Fibroblast of villous mesenchyme (primary cell): ENCODE measurements around the gene NHS. TPM values are rescaled to one million over a fixed set of nuclear protein-coding genes. Genes with fewer than 3 reads are reported as not detected.
A peak's percentile ranks its signal among the peaks of the same experiment; 100 is the strongest.

ENCODE experiments used
- DNase-seq: peaks from one replicate; pipeline ENCODE4 v3.0.0-alpha.2; 2010; ENCODE audit warnings: low read depth
- H3K4me3 ChIP-seq: 2 replicates; pipeline ENCODE4 v1.5.1; 2011; ENCODE audit warnings: low read depth, mild to moderate bottlenecking, low read length
- CTCF ChIP-seq: IDR thresholded peaks from 2 replicates; pipeline ENCODE4 v1.5.1; 2012; ENCODE audit warnings: low read depth, mild to moderate bottlenecking, low read length; ENCODE audit not compliant: insufficient read depth
- total RNA-seq: library from RNA; depleted of rRNA; stranded (reverse); fragments of >200 nt; gene quantifications from 2 replicates; pipeline ENCODE4 v1.2.3, GENCODE V29; 2012

NHS gene
- total RNA-seq, 1 donor: 5.2 TPM

GRCh38 chrX:17580539-17581152 lies 205.6 kb downstream of the NHS start:
- TF ChIP-seq CTCF: no peak
- DNase-seq: peak; percentile 72
- no peak overlapping the region for H3K4me3 ChIP-seq

DNA sequence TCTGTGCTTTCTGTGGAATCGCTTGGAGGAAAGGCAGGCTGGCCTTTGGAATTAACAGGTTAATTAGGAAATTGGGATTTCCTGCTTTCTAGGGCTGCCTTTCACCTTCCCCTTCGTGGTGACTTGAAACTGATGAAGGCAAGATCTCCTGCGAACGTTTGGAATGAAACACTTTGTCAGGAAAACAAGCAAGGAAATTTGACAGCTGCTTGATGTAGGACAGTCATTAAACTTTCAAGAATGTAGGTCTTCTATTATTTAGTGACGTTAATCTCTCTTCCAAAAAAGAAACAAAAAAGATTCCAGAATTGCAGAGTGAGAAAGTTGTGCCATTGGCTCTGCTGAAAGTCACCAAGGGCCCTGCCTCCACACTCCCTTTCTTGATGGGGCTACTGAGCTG lies 206.6 kb downstream of the NHS start:
- TF ChIP-seq CTCF: no peak
- peak; percentile 56 for DNase-seq
- H3K4me3 ChIP-seq: no peak overlapping the region

DNA sequence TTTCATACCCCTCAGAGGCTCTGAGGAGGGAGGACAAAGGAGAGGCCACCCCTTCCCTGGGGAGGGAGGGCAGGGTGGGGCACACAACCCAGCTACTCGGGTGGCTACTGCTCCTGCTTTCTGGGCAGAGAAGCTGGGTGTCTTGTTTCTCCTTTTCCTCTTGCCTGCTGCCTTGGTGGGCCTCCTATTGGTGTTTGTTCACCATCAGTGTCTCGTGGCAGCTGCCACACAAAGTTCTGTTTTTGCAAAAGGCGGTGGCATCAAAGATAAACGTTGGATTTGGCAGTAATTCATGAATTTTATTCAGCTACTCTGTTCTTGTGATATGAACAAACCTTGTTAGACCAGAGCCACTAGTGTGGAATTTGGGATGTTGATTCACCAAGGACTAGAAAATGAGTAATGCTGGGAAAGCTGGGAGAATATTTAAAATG lies 209.3 kb downstream of the NHS start:
- TF ChIP-seq CTCF: no peak
- DNase-seq: no peak
- no peak overlapping the region for H3K4me3 ChIP-seq

- no peak for TF ChIP-seq CTCF
- DNase-seq: no peak
- H3K4me3 ChIP-seq: no peak overlapping the region
Measured at GRCh38 chrX:17585006-17585405, 210.0 kb downstream of the NHS start.

DNA sequence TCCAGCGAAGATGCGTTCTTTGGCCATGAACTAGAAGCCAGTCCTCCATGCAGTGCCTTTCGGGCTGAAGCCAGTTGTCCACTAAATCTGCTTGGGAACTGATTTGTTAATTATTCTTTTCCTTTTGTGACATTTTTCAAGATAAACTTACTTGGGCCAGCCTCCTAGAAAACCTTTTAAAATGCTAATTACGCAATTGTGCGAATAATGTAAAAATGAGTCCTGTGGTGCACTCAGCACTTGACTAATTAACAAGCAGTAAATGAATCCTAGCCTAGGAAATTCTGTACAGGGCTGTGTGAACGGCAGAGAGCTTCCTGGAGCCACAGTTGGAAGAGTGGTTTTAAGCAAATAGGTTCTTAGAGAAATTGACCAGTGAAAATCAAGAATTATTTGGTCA lies 212.4 kb downstream of the NHS start:
- no peak for TF ChIP-seq CTCF
- no peak for DNase-seq
- H3K4me3 ChIP-seq: no peak overlapping the region

DNA sequence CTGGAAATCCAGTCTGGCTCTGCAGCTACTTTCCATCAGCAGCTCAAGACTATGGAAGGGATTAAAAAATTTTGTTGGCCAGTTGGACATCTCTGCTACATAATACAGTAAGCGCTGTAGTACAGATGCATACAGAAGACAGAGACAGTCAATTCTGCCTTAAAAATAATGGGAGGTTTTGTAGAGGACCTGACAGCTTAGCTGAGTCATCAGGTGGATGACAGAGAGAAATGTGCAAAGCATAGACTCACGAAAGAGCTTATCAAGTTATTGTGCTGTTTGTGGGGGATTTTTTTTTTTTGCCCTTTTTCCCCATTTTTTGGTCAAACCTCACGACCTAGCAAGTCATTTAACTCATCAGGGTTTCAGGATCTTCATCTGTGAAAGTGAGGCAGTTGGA lies 213.3 kb downstream of the NHS start:
- no peak for DNase-seq
- no peak for TF ChIP-seq CTCF
- H3K4me3 ChIP-seq: no peak overlapping the region

DNA sequence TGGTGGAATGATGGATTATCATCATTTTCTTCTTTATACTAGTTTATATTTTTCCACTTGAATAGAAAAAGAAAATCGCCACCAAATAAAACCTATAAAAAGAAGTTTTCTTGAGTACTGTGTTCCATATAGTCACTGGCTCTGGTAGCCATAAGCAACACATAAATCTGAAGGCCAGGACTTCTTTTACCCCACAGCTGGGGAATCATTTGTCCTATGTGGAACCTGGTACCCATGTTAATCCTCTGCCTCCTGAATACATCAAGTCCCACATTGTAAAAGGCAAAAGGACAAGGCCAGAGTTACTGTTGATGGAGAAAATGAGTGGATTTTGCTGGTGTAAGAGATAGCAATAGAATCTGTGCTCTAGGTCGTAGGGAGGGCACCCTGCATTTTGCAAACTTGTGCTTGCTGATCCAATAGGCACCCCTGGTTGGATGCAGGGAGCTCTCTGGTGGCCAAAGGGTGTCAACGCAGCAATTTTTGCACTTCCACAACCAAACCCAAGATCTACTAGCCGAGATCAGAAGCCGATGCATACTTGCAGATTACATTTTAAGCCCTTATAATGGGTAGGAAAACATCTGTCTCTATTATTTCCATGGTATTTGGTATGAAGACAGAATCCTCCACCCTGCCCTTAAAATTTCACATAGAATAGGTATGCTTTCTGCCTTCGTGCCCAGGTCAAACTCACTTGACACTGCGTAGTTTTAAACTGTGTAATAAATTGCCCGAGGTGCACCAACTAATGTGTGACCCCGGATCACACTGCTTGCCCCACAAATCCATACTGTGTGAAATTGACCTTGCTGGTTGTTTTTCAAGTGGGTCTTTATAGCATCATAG lies 216.1 kb downstream of the NHS start:
- H3K4me3 ChIP-seq: no peak overlapping the region
- TF ChIP-seq CTCF: peak; percentile 61
- peak; percentile 69 for DNase-seq
